ENCODE measurements around the gene TMEM143. TPM values are rescaled to one million over a fixed set of nuclear protein-coding genes. Genes with fewer than 3 reads are reported as not detected.
A peak's percentile ranks its signal among the peaks of the same experiment; 100 is the strongest.

Gene TMEM143
- total and polyA plus RNA-seq, 2 of the 8 experiments (the other 6 are each of a cell fraction or from before 2014, with no cell fraction given): 14.2 to 19.1 TPM

- Histone ChIP-seq H2BK20ac (ENCODE audit: low read length) (no peak overlapping the region), H3K23ac (ENCODE audit: insufficient read length) (no peak overlapping the region), H3K56ac (replicated peaks; ENCODE audit: insufficient read length, low read depth, low read length) (peak overlapping the region; percentile 88), H2BK120ac (replicated peaks; ENCODE audit: low read depth, low read length) (no peak overlapping the region), H4K8ac (ENCODE audit: extremely low read depth, insufficient read depth, low read length) (peak overlapping the region; percentile 91), H2BK5ac (ENCODE audit: low read depth, low read length) (peak overlapping the region; percentile 92), H2BK15ac (ENCODE audit: low read length) (peak overlapping the region; percentile 40; the same call in 1 of the 2 replicates), H3K4me2 (ENCODE audit: insufficient read depth in 1 of 2, low read depth in 2 of 2, low read length in 2 of 2) (peak overlapping the region; percentile 77 to 97), H4K20me1 (replicated peaks in 1 of 2; ENCODE audit: control insufficient read depth in 1 of 2, insufficient read depth in 2 of 2, low read length in 2 of 2) (no peaks in the 10 kb centered on the region), H3K79me1 (ENCODE audit: low read depth, low read length) (no peaks in the 10 kb centered on the region), H3K4me1 (replicated peaks in 1 of 4; ENCODE audit: control insufficient read depth in 3 of 4, insufficient read depth in 4 of 4, low read length in 3 of 4) (peaks cover 0 to 5% (median 4%) of the 10 kb centered on the region in 4 experiments; a peak in 4 of 7 replicates), H3K27ac (ENCODE audit: low read depth, low read length) (peak overlapping the region; percentile 80), H2AK5ac (ENCODE audit: low read depth, low read length) (0 out of 2 replicates have a peak overlapping the region, but pooled peaks have one; percentile 84), H3K79me2 (ENCODE audit: control insufficient read depth in 1 of 2, insufficient read depth in 2 of 2, low read length in 2 of 2) (no peaks in the 10 kb centered on the region), H3K36me3 (ENCODE audit: control insufficient read depth in 2 of 4, insufficient read depth in 4 of 4, low read length in 3 of 4) (no peaks in the 10 kb centered on the region), H3K27me3 (replicated peaks in 1 of 4; ENCODE audit: control insufficient read depth in 3 of 4, extremely low read depth in 1 of 4, insufficient read depth in 3 of 4, low read length in 3 of 4) (peaks cover 0 to 10% (median 2%) of the 10 kb centered on the region in 4 experiments; a peak in 2 of 7 replicates), H4K91ac (replicated peaks; ENCODE audit: insufficient read length, low read length) (no peak overlapping the region), H3K9me3 (ENCODE audit: insufficient read depth in 2 of 2, low read depth in 1 of 2, low read length in 1 of 2) (no peaks in the 10 kb centered on the region), H3K9ac (replicated peaks in 1 of 4; ENCODE audit: extremely low read depth in 1 of 4, low read depth in 3 of 4, low read length in 3 of 4) (peak overlapping the region in 3 of 4 experiments; percentile 79 to 91 (median 84); a peak in 6 of 7 replicates), H3K4me3 (ENCODE audit: extremely low read depth in 1 of 4, insufficient read depth in 2 of 4, low read depth in 3 of 4, low read length in 4 of 4) (peak overlapping the region; percentile 44 to 90 (median 72)), H2AFZ (ENCODE audit: low read length) (no peak overlapping the region), H3K18ac (ENCODE audit: extremely low read depth, low read length) (peak overlapping the region; percentile 96; the same call in 1 of the 2 replicates), H3K23me2 (ENCODE audit: low read depth, low read length) (peaks cover 7% of the 10 kb centered on the region), H3K14ac (ENCODE audit: insufficient read length) (no peak overlapping the region), H4K5ac (ENCODE audit: insufficient read length, low read depth, low read length) (peak overlapping the region; percentile 71), H3K4ac (replicated peaks; ENCODE audit: insufficient read length, low read depth, low read length) (peak overlapping the region; percentile 58), H2BK12ac (ENCODE audit: low read depth, low read length) (peak overlapping the region; percentile 87; the same call in 1 of the 2 replicates)
- WGBS, 2 experiments (ENCODE audit: extremely low coverage in 1 of 2, insufficient coverage in 1 of 2, insufficient read length in 1 of 2, insufficient replicate concordance in 2 of 2, low coverage in 1 of 2, low lambda C conversion rate in 2 of 2, missing lambda C conversion rate in 1 of 2): 7% methylated on average over 26 of the region's 26 CpGs; no CpG with 5 or more reads in 1 of the 2 experiments
- FAIRE-seq (peak; percentile 39), DNase-seq (ENCODE audit: low read depth in 1 of 2, low spot score in 2 of 2) (peak; percentile 92 to 94)
- CTCF ChIA-PET (ENCODE audit: partially characterized antibody): interaction anchor here (0.6 to 2.6 kb wide), 11 partner anchors 9 to 275 kb away, joined by 3 to 12 read pairs (median 4); partner anchors contain the start of gene KDELR1
- POLR2A ChIA-PET (ENCODE audit: partially characterized antibody): interaction anchor here (0.8 to 3.1 kb wide), 11 partner anchors 9 to 83 kb away, joined by 3 to 27 read pairs (median 5); partner anchors contain the start of genes GRWD1 and KDELR1
- no peak for TF ChIP-seq RAD21 (IDR thresholded peaks at IDR 0.05 in 1 of 2, conservative IDR thresholded peaks at IDR 0.05 in 1 of 2; ENCODE audit: low read depth in 2 of 2, low read length in 2 of 2)
- TF ChIP-seq SIX5 (IDR thresholded peaks at IDR 0.05; ENCODE audit: low read depth, low read length): peak; percentile 98
- TF ChIP-seq E2F6 (IDR thresholded peaks at IDR 0.05): peak; percentile 51; the same call in 1 of the 2 replicates
- no peak for TF ChIP-seq JUN (IDR thresholded peaks at IDR 0.05; ENCODE audit: low read depth, low read length)
- 0 out of 2 replicates have a peak, but pooled peaks have one; percentile 25 for TF ChIP-seq YY1 (IDR thresholded peaks at IDR 0.05; ENCODE audit: low read depth, low read length)
- no peak for TF ChIP-seq CEBPB (IDR thresholded peaks at IDR 0.05; ENCODE audit: low read depth, low read length)
- TF ChIP-seq SAP30 (IDR thresholded peaks at IDR 0.05; ENCODE audit: insufficient read depth, insufficient replicate concordance, low read length): no peak
- TF ChIP-seq CBX8 (IDR thresholded peaks at IDR 0.05; ENCODE audit: borderline replicate concordance, low read depth, low read length): no peak
Observed at GRCh38 chr19:48362716-48363499, 832 bp downstream of the TMEM143 start.
